Measurements from ENCODE around the gene GRWD1. TPM values are rescaled to one million over a fixed set of nuclear protein-coding genes. Genes with fewer than 3 reads are reported as not detected.

Gene GRWD1
- total RNA-seq, 4 donors from 2014 or later: 27.8 to 36.0 (median 31.2) TPM

DNA sequence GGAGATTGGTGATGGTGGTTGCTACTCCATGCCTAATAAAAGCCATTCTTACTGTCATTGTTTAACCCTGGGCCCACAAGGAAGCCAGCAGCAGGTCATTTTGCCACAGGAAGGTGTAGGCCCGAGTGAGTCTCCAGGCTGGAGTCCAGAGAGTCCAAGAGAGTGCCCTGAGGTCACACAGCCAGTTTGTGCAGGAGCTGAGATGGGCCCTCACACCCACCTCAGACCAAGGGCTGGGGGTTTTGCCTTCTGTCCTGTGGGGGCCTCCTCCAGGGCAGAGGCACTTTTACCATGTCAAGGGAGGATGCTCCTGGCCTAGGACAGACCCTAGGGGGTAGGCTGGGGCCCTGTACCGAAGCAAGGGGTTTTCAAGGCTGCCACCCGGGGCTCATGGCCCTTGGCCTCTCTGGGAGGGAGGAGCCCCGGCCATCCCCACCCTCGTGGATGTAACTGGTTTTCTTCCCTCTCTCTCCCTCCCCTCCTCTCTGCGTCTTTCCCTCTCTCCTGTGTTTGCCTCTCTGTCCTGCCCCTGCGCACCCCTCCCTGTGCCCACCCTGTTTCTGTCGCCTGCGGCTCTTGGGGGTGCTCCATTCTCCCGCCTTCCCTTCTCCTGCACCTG is 31.4 kb downstream of the GRWD1 start:
- DNase-seq: no peak
- in situ Hi-C loops (cut with MboI; ENCODE audit: low sequenced_read_pairs in 4 of 4) (no loop called here), intact Hi-C loops (cut with DNase I; ENCODE audit: low total_unique reads) (no loop called here)
- no peaks in the 10 kb centered on the region for H3K9me3 ChIP-seq
- ATAC-seq: no peak
- H3K27ac ChIP-seq: no peak overlapping the region
- no peaks in the 10 kb centered on the region for H3K27me3 ChIP-seq
- peaks cover 16 to 18% of the 10 kb centered on the region in 2 donors for H3K4me1 ChIP-seq
- no peak overlapping the region for H3K4me3 ChIP-seq
- no peak for TF ChIP-seq POLR2A (IDR thresholded peaks at IDR 0.05)
- TF ChIP-seq, protein P1, sequence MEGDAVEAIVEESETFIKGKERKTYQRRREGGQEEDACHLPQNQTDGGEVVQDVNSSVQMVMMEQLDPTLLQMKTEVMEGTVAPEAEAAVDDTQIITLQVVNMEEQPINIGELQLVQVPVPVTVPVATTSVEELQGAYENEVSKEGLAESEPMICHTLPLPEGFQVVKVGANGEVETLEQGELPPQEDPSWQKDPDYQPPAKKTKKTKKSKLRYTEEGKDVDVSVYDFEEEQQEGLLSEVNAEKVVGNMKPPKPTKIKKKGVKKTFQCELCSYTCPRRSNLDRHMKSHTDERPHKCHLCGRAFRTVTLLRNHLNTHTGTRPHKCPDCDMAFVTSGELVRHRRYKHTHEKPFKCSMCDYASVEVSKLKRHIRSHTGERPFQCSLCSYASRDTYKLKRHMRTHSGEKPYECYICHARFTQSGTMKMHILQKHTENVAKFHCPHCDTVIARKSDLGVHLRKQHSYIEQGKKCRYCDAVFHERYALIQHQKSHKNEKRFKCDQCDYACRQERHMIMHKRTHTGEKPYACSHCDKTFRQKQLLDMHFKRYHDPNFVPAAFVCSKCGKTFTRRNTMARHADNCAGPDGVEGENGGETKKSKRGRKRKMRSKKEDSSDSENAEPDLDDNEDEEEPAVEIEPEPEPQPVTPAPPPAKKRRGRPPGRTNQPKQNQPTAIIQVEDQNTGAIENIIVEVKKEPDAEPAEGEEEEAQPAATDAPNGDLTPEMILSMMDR (IDR thresholded peaks at IDR 0.05 in 4 of 5, conservative IDR thresholded peaks at IDR 0.05 in 1 of 5): no peak
- H3K36me3 ChIP-seq: peaks cover 0 to 63% of the 10 kb centered on the region in 2 donors

DNA sequence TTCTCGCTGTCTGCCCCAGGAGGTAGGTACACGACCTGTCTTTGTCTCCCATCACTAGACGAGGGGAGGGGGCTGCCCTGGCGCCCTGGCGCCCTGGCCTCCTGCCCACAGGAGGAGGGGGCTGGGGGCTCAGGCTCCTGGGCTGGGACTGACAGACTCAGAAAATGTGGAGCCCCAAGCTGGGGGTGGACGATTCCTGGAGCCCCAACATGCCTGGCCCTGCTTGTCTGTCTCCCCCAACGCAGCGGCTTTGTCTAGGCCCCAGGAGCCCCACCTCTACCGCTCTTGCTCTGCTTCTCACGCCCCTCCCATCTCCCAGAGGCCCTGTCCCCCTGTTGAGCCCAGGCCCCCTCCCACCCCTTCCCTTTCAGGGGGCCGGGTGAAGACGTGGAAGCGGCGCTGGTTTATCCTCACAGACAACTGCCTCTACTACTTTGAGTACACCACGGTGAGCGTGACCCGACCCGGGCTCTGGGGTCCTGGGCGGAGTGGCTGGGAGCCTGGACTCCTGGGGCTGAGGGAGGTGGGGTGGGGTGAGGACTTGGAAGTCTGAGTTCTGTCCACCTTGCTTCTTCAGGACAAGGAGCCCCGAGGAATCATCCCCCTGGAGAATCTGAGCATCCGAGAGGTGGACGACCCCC is 32.0 kb downstream of the GRWD1 start:
- Histone ChIP-seq H3K4me3 (no peak overlapping the region), H3K27me3 (no peaks in the 10 kb centered on the region), H3K27ac (no peak overlapping the region), H3K4me1 (peaks cover 20 to 21% of the 10 kb centered on the region in 2 donors), H3K9me3 (no peaks in the 10 kb centered on the region), H3K36me3 (peaks cover 0 to 56% of the 10 kb centered on the region in 2 donors)
- ATAC-seq (no peak), DNase-seq (no peak)
- in situ Hi-C loops (cut with MboI; ENCODE audit: low sequenced_read_pairs in 4 of 4) (no loop called here), intact Hi-C loops (cut with DNase I; ENCODE audit: low total_unique reads) (no loop called here)
- TF ChIP-seq POLR2A (IDR thresholded peaks at IDR 0.05): no peak
- TF ChIP-seq, protein P1 (IDR thresholded peaks at IDR 0.05 in 4 of 5, conservative IDR thresholded peaks at IDR 0.05 in 1 of 5): no peak

DNA sequence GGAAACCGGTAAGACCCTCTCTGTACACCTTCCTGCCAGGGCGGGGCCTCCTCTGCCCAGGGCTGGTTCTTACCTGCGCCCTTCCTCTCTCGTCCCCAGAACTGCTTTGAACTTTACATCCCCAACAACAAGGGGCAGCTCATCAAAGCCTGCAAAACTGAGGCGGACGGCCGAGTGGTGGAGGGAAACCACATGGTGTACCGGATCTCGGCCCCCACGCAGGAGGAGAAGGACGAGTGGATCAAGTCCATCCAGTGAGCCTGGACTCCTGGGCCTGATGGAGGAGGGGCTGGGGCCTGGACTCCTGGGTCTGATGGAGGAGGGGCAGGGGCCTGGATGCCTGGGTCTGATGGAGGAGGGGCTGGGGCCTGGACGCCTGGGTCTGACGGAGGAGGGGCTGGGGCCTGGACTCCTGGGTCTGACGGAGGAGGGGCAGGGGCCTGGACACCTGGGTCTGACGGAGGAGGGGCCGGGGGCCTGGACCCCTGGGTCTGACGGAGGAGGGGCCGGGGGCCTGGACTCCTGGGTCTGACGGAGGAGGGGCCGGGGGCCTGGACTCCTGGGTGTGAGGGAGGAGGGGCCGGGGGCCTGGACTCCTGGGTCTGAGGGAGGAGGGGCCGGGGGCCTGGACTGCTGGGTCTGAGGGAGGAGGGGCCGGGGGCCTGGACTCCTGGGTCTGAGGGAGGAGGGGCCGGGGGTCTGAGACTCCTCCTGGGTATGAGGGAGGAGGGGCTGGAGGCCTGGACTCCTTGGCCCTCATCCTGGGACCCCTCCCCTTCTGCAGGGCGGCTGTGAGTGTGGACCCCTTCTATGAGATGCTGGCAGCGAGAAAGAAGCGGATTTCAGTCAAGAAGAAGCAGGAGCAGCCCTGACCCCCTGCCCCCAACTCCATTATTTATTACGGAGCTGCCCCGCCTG is 32.8 kb downstream of the GRWD1 start:
- Histone ChIP-seq H3K36me3 (peaks cover 0 to 49% of the 10 kb centered on the region in 2 donors), H3K4me1 (peaks cover 20 to 21% of the 10 kb centered on the region in 2 donors), H3K27ac (no peak overlapping the region), H3K27me3 (no peaks in the 10 kb centered on the region), H3K9me3 (no peaks in the 10 kb centered on the region), H3K4me3 (no peak overlapping the region)
- ATAC-seq: no peak
- in situ Hi-C loops (cut with MboI; ENCODE audit: low sequenced_read_pairs in 4 of 4): no loop called here
- TF ChIP-seq, protein P1 (IDR thresholded peaks at IDR 0.05 in 4 of 5, conservative IDR thresholded peaks at IDR 0.05 in 1 of 5): no peak
- DNase-seq: no peak
- intact Hi-C loops (cut with DNase I; ENCODE audit: low total_unique reads): no loop called here

DNA sequence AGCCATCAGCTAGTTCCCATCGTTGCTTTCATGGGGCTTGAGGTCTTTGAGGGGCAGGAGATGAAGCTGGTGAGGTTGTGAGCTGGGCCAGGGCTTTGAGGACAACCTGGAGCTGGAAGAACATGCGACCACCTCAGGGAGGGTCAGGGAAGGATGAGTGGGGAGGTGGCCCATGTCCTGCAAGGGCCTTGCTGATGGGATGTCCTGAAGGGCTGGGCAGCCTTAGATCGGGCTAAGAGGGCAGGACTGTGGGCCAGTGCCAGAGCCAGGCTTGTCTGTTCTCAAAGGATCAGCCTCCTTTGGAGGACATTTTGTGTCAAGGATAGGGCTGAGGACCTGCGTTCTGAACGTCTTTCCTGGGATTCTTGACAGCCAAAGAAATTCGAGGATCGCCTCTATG is 33.9 kb downstream of the GRWD1 start:
- Histone ChIP-seq H3K9me3 (no peaks in the 10 kb centered on the region), H3K4me1 (peaks cover 20 to 21% of the 10 kb centered on the region in 2 donors), H3K27me3 (no peaks in the 10 kb centered on the region), H3K27ac (peak overlapping the region; percentile 87 to 94 (median 92)), H3K36me3 (peaks cover 0 to 38% of the 10 kb centered on the region in 2 donors), H3K4me3 (peak overlapping the region in 2 of 4 donors; percentile 64 to 72)
- ATAC-seq: peak in 1 of 2 donors; percentile 8
- intact Hi-C loops (cut with DNase I; ENCODE audit: low total_unique reads) (no loop called here), in situ Hi-C loops (cut with MboI; ENCODE audit: low sequenced_read_pairs in 4 of 4) (no loop called here)
- no peak for DNase-seq
- no peak for TF ChIP-seq POLR2A (IDR thresholded peaks at IDR 0.05)
- TF ChIP-seq, protein P1 (IDR thresholded peaks at IDR 0.05 in 4 of 5, conservative IDR thresholded peaks at IDR 0.05 in 1 of 5): no peak

All from gastrocnemius medialis (tissue), 4 donors.